ENCODE measurements around the gene INF2. TPM values are rescaled to one million over a fixed set of nuclear protein-coding genes. Genes with fewer than 3 reads are reported as not detected.
A peak's percentile ranks its signal among the peaks of the same experiment; 100 is the strongest.

The INF2 gene
- total and polyA plus RNA-seq, 9 of the 15 experiments (the other 6 are each of a cell fraction or from before 2014, with no cell fraction given) = 0.56 to 31.3 (median 7.8) TPM

GRCh38 chr14:104724981-104725771 is 35.8 kb downstream of the INF2 start (continued):
- TF ChIP-seq TFAP4 (CRISPR knock-in tag; IDR thresholded peaks at IDR 0.05; ENCODE audit: borderline replicate concordance) = peak; percentile 22; the same call in 1 of the 2 replicates
- no peak for TF ChIP-seq IFI16 (CRISPR knock-in tag; IDR thresholded peaks at IDR 0.05)
- peak in 1 of 2 experiments; percentile 46; a peak in 1 of 4 replicates for TF ChIP-seq MAZ (CRISPR knock-in tag; conservative IDR thresholded peaks at IDR 0.05 in 1 of 2, IDR thresholded peaks at IDR 0.05 in 1 of 2)
- no peak for TF ChIP-seq ZNF707 (CRISPR knock-in tag; conservative IDR thresholded peaks at IDR 0.05)
- peak; percentile 25; the same call in 1 of the 2 replicates for TF ChIP-seq NFIC (IDR thresholded peaks at IDR 0.05)
- TF ChIP-seq VEZF1 (CRISPR knock-in tag; IDR thresholded peaks at IDR 0.05) = peak; percentile 53
- TF ChIP-seq, protein P1, sequence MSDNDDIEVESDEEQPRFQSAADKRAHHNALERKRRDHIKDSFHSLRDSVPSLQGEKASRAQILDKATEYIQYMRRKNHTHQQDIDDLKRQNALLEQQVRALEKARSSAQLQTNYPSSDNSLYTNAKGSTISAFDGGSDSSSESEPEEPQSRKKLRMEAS (CRISPR knock-in tag; IDR thresholded peaks at IDR 0.05) = peak; percentile 51
- TF ChIP-seq L3MBTL2 (IDR thresholded peaks at IDR 0.05) = no peak
- TF ChIP-seq CUX1 (CRISPR knock-in tag; IDR thresholded peaks at IDR 0.05) = no peak
- 0 out of 2 replicates have a peak, but pooled peaks have one; percentile 12 for TF ChIP-seq THAP12 (CRISPR knock-in tag; IDR thresholded peaks at IDR 0.05)

Measured in K562 (cell line).